Dermis microvascular lymphatic vessel endothelial cell (primary cell): ENCODE measurements around the gene BSN. TPM values are rescaled to one million over a fixed set of nuclear protein-coding genes. Genes with fewer than 3 reads are reported as not detected.

Experiments used
- DNase-seq, 2 donors: peaks; one replicate each; pipeline versions ENCODE4 v3.0.0 to v3.0.0-alpha.2; 2010; ENCODE audit warnings: low read depth in 2 of 2
- total RNA-seq: library from RNA; depleted of rRNA; stranded (reverse); fragments of >200 nt; gene quantifications from 2 replicates; pipeline ENCODE4 v1.2.1, GENCODE V29; 2014

The BSN gene
- total RNA-seq, 1 donor from 2014 or later, result under 0.01 TPM

DNA sequence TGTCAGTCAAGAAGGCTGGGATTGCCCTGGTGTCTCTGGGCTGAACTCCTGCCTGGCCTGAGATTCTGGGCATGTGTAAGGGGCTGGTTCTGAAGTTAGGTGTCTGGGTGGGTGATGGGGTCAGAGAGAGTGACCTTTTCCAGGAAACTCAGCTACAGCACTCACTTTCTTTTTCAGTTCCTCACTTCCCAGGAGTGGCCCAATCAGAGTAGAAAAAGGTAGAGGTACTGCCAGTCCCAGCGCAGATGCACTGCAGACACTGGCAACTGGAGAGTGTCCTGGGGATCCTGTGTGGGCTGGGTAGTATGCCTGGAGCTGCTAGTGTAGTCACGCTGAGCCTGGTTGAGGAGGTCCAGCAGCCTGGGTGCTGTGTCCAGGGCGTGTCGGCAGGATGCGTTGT lies 73.4 kb downstream of the BSN start:
- DNase-seq, result no peak

DNA sequence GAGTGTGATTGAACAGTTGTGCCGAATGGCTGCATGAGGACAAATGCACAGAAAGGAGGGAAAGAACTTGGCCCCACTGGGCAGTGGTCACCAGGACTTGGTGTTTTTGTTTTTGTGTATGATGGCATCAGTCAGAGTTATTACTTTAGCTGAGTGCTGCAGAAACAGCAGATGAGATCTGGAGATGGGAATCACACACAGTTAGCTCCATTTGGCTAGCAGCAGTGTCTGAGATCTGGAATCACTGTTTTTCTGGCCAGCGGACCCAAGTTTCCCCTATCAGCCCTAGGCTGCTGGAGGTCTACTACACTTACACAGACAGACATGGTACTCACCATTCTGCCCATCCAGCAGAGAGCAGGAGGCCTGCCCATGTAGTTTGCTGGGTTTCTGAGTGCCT lies 74.0 kb downstream of the BSN start:
- no peak for DNase-seq

DNA sequence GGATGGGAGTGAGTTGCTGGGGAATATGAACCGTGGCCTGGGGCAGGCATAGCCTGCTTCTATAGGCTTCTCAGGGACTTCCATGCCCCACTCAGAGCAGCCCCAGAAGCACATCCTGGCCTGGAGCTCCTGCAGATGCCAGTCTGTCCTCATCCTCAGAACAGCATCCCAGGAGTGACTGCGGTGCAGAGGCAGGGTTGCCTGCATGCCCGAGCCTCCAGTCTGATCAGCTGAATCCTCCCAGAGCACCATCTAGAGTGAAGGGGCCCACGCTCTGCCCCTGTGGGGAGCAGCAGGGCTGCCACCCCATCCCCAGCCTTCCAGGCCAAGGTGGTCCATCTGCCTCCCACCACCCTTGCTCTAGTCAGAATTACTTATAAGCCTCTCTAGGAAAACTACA lies 75.2 kb downstream of the BSN start:
- DNase-seq, result no peak

DNA sequence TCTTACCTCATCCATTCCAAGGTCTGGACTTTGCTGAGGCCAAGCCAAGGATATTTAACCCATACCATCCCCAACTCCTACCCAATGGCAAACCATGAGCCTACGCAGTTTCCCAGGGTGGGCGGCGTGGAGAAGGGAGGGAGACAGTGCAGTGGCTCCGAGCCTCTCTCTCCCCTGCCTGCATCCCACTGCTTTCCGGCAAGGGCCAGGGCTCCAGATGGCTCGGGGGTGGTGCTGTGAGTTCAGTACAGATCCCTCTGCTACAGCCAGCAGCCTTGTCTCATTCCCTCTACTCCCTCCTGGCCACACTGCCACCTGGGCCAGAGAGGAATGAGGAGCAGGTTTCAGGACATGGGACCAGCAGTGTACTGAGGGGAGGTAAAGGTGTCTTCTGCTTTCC lies 75.6 kb downstream of the BSN start:
- no peak for DNase-seq

DNA sequence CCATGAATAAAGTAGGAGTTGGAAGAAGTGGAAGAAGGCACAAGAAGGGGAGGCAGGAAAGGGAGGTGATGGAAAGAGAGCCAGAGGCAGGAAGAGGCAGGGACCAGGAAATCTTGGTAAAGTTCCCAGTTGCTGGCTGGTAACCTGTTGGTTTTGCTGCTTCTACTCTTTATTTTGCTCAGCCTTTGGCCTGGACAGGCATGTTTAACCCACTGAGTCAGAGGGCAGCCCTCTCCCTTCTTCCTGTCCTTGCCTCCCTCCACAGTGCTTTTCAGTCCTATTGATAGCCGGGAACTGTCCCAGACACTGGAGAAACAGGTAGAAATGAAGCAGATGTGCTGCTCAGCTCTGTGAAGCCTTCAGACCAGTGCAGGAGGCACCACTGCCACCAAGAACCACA lies 76.5 kb downstream of the BSN start:
- DNase-seq, result no peak

DNA sequence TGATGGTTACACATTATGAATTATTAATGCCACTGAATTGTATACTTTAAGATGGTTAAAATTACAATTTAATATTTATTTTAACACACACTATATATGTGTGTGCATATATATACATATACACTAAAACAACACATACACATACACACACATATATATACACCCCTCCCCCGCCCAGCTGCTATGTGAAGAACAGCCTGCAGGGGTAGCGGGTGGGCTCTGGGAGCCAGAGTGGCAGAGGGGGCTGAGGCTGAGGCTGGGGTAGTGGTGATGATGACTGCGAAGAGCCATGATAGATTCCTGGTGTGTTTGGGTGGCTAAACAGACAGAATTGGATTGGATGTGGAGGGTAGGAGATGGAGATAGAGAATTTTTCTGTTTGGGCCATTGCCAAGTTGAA lies 80.5 kb downstream of the BSN start:
- no peak for DNase-seq

DNA sequence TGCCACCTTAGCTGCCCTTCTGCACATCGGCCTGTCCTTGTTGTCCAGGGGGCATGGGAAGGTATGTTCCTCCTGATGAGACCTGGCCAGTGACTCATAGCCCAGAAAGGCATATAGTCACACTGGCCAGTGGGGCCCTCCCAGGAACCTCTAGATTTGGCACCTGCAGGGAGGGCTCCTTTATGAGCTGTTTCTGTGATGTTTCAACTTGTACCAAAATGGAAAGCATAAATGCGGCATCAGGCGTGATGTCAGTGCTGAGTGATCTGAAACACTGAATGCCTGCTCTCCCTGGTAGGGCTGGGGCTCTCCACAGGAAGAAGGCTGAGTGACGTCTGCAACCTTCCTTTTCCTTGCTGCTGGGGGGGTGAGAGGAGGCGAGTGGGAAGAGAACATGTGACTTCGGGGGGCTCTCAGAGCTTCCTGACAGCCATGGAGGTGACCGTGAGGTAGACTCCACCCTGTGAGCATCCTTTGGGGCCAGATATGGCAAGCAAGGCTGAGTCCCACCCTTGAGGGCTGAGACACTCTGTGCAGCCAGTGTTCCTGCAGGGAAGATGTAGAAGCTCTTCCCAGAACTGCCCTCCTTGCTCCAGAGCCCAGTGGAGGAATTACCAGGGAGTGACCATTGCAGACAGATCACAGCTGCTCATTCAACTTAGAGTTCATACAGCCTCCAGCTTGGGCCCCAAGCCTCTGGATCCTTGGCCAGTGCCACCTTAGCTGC lies 82.8 kb downstream of the BSN start:
- no peak for DNase-seq

DNA sequence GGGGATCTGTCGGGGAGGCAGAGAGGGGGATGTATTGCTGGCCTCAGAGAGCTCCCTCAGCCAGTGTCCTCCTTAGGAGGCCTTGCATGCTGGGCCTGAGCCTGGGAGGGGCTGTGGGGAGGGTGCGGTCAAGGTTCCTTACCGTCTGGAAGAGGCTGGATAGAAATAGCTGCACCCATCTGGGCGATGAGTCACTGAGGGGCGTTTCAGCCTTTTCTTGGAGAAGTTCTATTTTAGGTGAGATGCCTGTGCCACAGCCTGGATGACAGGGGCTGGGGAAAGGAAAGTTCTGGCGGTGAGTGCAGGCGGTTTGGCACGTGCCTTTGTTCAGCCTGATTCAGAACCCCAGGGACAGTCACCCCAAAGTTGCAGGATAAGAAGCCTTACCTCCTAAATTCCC lies 84.2 kb downstream of the BSN start:
- DNase-seq, result no peak

DNA sequence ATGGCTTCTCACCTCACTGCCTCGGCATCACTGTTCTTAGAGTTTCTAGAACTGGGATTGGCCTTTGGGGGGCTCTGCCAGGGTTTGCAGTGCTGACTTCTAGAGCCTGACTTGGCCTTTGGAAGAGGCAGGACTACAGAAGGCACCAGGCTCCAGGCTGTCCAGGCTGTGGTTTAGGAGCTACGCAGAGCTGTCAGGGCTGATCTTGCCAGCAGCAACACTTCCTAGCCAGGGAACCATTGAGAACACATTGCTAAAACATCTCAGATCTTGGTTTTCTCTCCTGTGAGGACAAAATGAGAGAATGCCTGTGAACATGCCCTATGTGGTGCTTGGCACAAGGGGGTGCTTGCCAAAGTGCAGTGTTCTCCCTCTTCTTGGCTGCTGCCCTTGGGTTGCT lies 85.3 kb downstream of the BSN start:
- DNase-seq, result no peak

DNA sequence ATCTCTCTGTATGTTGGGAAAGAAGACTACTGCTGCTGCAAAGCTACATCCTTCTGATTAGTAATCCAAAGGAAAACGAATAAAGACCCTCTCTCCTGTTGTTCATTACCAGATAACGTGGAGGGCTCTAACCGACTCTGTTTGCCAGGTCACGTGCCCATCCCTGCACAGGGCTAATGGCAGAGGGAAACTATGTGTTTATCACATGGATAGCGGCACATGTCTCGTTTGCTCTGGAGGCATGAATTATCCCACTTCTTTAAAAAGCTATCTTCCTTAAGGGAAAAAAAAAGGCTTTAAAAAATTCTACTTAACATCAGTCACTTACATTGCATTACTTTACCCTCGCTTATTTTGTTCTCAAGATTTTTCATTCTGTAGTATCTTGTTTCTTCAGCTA lies 87.0 kb downstream of the BSN start:
- no peak for DNase-seq

DNA sequence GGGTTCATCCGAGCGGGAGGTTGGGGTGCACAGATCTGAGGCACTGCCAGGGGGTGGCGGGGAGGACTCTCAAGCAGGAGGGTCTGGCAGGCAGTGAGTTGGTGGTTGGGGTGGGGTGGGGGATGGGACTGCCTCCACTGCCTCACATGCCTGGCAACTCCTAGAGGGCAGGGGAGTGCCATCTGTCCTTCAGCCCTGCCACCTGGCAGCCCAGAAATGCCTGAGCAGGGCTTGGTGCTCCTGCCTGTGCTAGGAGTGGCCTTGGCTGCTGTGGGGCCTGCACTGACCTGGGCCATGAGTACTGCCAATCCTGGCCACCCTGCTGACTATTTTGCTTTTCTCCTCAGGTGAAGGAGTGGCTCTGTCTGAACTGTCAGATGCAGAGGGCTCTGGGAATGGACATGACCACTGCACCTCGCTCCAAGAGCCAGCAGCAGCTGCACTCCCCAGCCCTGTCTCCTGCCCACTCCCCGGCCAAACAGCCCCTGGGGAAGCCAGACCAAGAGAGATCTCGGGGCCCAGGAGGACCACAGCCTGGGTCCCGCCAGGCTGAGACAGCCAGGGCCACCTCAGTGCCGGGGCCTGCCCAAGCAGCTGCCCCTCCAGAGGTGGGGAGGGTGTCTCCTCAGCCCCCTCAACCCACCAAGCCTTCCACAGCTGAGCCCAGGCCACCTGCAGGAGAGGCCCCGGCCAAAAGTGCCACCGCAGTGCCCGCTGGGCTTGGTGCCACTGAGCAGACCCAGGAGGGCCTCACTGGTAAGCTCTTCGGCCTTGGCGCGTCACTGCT lies 87.8 kb downstream of the BSN start:
- DNase-seq, result no peak

DNA sequence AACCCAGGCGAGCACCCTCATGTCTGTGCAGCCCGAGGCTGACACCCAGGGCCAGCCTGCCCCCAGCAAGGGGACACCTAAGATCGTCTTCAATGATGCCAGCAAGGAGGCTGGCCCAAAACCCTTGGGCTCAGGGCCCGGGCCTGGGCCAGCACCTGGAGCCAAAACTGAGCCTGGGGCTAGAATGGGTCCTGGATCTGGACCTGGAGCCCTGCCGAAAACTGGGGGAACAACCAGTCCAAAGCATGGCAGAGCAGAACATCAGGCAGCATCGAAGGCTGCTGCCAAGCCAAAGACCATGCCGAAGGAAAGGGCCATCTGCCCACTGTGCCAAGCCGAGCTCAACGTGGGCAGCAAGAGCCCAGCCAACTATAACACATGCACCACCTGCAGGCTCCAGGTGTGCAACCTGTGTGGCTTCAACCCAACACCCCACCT lies 88.5 kb downstream of the BSN start:
- DNase-seq, result no peak

DNA sequence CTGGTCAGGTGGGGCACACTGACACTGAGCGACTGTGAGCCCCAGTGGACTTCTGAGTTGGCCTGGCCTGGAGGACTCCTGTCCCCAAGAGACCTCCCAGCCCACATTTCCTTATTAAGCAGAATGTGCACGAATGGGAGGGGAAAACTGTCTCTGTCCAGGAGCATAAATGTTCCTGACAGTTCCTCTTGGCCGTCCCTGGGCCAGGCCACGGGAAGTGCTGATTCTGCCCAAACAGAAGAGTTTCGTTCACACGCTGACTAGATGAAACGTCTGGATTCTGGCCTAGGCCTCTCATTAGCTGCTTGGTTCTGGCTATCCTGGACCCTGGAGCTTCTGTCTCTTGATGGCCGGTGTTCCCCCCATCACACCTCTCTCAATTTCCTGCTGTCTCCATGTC lies 90.4 kb downstream of the BSN start:
- DNase-seq, result no peak

DNA sequence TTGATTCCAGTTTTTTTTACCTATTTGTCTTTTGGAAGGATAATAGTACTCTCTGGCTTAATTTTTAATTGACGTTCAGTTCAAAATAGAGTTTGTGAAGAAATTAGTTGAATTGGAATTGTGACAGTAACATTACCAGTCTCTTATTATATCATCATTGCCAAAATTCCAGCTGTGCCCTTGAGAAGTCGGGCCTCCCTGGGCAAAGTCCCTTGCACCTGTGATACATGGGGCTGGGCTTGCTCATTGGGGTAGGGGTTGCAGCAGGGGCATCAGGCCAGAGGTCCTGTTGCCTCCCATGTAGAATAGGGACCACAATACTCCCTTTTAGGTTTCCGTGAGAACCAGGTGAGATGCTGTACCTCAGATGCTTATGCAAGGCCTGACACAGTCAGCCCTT lies 92.0 kb downstream of the BSN start:
- DNase-seq, result no peak

DNA sequence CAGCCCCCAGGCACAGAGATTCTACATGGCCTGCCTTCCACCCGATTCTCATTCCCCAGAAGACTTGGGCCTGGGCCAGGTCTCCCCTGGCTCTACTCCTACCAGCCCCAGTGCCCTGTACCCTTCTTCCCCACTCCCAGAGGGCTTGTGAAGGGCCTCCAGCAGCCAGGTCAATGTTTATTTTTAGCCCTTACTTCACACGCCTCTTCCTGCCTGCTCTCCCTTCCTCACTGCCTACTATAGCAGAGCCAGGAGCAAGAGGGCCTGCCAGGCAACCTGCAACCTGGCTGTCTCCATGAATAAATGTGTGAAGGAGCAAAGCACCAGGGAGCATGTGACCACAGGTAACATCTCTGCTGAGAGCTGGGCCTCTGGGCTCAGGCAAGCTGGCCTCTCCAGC lies 93.5 kb downstream of the BSN start:
- no peak for DNase-seq

DNA sequence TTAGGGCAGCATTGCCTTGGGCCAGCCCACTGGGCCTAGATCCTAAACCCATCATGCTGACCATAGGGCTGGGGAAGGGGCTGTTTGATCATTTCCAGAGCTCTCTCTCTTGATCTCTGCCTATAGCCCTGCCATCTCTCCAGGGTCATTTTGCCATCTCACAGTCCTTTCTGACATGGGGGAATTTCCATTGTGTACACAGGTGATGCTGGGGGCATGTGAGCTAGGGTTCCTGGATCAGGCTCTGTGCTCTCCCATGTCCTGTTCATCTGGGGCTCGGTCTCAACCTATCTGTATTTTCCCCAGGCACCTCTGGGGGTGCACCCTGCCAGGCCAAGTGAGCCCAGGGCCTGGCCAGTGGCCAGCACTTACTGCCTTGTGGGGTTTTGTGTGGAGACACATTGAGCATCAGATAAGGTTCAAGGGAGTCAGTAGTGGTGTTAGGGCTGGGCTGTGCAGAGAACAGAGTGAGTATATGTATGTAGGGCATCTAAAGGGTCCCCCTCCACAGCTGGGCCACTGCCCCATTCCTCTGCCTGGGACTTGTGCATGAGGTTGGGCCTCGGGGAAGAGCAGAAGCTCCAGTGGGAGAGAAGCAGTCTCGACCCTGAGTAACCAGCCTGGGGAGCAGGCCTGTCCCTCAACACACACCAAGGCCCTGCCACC lies 94.2 kb downstream of the BSN start:
- no peak for DNase-seq

DNA sequence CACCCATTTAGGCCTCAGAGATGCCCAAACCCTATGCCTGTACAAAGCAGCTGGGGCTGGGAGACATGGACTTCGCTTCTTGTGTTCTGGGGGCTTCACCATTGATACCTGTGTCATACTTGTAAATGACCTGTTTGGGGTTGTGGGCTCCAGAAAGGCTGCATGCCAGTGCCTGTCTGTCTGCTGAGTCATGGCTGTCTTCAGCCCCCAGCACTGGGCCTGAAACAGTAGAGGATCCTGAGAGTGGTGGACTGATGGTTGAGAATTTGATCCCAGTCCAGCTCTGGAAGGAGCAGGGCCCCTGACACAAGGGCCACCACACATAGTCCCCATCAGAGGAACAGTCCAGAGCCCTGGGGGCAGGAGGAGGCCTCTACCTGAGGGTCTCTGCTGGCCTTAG lies 95.3 kb downstream of the BSN start:
- no peak for DNase-seq

DNA sequence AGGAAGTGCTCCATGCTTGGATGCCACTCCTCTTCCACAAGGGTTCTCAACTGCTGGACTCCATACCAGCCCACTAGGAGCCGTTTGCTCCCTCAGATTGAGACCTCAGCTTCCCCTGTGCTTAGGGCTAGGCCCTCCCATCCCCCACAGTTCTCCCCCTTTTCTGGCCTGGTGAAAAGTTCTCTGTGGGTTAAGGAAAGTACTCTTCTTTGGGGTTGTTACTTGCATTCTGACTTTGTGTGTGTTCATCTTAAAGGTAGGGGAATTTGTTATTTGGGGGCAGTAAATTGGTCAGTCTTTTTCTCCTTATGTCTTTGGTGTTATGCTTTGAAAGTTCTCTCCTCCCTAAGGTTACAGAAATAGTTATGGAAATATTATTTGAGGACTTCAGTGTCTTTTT lies 95.9 kb downstream of the BSN start:
- no peak for DNase-seq

DNA sequence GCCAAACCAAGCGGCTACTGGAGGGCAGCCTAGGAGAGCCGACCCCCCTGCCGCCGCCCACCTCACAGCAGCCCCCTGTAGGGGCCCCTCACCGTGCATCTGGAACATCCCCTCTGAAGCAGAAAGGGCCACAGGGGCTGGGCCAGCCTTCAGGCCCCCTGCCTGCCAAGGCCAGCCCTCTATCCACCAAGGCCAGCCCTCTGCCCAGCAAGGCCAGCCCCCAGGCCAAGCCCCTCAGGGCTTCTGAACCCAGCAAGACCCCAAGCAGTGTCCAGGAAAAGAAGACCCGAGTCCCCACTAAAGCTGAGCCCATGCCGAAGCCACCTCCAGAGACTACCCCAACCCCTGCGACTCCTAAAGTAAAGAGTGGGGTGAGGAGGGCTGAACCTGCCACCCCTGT lies 96.4 kb downstream of the BSN start:
- DNase-seq, result no peak

DNA sequence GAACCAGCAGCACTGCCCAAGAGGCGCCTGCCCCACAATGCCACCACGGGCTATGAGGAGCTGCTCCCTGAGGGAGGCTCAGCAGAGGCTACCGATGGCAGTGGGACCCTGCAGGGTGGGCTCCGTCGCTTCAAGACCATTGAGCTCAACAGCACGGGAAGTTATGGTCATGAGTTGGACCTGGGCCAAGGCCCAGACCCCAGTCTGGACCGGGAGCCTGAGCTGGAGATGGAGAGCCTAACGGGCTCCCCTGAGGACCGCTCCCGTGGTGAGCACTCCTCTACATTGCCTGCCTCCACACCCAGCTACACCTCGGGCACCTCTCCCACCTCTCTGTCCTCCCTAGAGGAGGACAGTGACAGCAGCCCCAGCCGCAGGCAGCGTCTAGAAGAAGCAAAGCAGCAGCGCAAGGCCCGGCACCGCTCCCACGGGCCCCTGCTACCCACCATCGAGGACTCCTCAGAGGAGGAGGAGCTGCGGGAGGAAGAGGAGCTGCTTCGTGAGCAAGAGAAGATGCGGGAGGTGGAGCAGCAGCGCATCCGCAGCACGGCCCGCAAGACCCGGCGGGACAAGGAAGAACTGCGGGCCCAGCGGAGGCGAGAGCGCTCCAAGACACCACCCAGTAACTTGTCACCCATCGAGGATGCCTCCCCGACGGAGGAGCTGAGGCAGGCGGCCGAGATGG lies 98.1 kb downstream of the BSN start:
- no peak for DNase-seq

DNA sequence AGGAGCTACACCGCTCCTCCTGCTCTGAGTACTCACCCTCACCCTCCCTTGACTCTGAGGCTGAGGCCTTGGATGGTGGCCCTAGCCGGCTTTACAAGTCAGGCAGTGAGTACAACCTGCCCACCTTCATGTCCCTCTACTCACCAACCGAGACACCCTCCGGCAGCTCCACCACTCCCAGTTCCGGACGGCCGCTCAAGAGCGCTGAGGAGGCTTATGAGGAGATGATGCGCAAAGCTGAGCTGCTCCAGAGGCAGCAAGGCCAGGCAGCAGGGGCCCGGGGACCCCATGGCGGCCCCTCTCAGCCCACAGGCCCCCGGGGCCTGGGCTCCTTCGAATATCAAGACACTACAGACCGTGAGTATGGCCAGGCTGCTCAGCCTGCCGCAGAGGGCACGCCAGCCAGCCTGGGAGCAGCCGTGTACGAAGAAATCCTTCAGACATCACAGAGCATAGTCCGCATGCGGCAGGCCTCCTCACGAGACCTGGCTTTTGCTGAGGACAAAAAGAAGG lies 98.7 kb downstream of the BSN start:
- DNase-seq, result no peak

DNA sequence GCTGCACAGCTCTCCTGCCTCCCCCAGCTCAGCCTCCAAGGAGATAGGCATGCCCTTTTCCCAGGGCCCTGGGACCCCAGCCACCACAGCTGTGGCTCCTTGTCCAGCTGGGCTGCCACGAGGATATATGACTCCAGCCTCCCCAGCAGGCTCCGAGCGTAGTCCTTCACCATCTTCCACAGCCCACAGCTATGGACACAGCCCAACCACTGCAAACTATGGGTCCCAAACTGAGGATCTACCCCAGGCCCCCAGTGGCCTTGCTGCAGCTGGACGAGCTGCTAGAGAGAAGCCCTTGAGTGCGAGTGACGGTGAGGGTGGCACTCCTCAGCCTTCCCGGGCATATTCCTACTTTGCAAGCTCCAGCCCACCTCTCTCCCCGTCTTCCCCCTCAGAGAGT lies 99.3 kb downstream of the BSN start:
- no peak for DNase-seq
